Tibial nerve (tissue), 4 donors: ENCODE measurements around the gene IGFBP6. TPM values are rescaled to one million over a fixed set of nuclear protein-coding genes. Genes with fewer than 3 reads are reported as not detected.

Source experiments
- DNase-seq, 2 donors: peaks; one replicate each; pipeline ENCODE4 v3.0.0-alpha.2; 2019; ENCODE audit warnings: low spot score in 2 of 2
- H3K27ac ChIP-seq, 4 donors: fragments of 200-600 bp; sonication (generic) in 3 of 4; one replicate each; pipeline ENCODE4 v1.5.1; 2017 to 2019; ENCODE audit warnings: mild to moderate bottlenecking in 1 of 4
- H3K27me3 ChIP-seq, 2 donors: fragments of 200-600 bp; sonication (generic) in 1 of 2; one replicate each; pipeline versions ENCODE4 v1.5.1 to v1.6.0; 2017 to 2019
- H3K36me3 ChIP-seq, 3 donors: fragments of 200-600 bp; sonication (generic); one replicate each; pipeline ENCODE4 v1.5.1; 2018 to 2019
- H3K4me1 ChIP-seq, 4 donors: fragments of 200-600 bp; sonication (generic) in 3 of 4; one replicate each; pipeline ENCODE4 v1.5.1; 2017 to 2019
- H3K4me3 ChIP-seq, 4 donors: fragments of 200-600 bp; sonication (generic) in 3 of 4; one replicate each; pipeline ENCODE4 v1.5.1; 2017 to 2019; ENCODE audit warnings: mild to moderate bottlenecking in 1 of 4, moderate library complexity in 1 of 4
- H3K9me3 ChIP-seq, 4 donors: fragments of 200-600 bp; sonication (generic) in 3 of 4; one replicate each; pipeline ENCODE4 v1.5.1; 2017 to 2019
- EP300 ChIP-seq, 2 donors: sonication (generic); formaldehyde crosslinking; IDR thresholded peaks; one replicate each; pipeline ENCODE4 v1.6.1; 2017; ENCODE audit warnings: antibody characterized with exemption in 2 of 2, mild to moderate bottlenecking in 1 of 2
- POLR2A ChIP-seq, 2 donors: fragments of 450-650 bp; IDR thresholded peaks; one replicate each; pipeline ENCODE4 v1.6.1; 2017; ENCODE audit warnings: antibody characterized with exemption in 2 of 2, mild to moderate bottlenecking in 2 of 2, moderate library complexity in 2 of 2
- WGBS, 2 donors: methylation state at CpG; one replicate each; pipeline ENCODE4 v1.1.5; 2018; 5-methylcytosine and 5-hydroxymethylcytosine counted together
- total RNA-seq, 4 donors: library from RNA; depleted of rRNA; stranded (reverse); fragments of >200 nt; gene quantifications; one replicate each; pipeline ENCODE4 v1.1.0, GENCODE V29; 2016
- TF ChIP-seq, protein P1 (sequence below), 5 experiments: fragments of 200-600 bp in 3 of 5; fragments of 450-650 bp in 2 of 5; sonication (generic) in 3 of 5; IDR thresholded peaks; one replicate each; pipeline ENCODE4 v1.5.1; 2016 to 2019; ENCODE audit warnings: antibody characterized with exemption in 5 of 5, mild to moderate bottlenecking in 3 of 5, moderate library complexity in 2 of 5

Gene IGFBP6
- total RNA-seq, 4 donors from 2014 or later: 1,043 to 8,473 (median 5,787) TPM

DNA sequence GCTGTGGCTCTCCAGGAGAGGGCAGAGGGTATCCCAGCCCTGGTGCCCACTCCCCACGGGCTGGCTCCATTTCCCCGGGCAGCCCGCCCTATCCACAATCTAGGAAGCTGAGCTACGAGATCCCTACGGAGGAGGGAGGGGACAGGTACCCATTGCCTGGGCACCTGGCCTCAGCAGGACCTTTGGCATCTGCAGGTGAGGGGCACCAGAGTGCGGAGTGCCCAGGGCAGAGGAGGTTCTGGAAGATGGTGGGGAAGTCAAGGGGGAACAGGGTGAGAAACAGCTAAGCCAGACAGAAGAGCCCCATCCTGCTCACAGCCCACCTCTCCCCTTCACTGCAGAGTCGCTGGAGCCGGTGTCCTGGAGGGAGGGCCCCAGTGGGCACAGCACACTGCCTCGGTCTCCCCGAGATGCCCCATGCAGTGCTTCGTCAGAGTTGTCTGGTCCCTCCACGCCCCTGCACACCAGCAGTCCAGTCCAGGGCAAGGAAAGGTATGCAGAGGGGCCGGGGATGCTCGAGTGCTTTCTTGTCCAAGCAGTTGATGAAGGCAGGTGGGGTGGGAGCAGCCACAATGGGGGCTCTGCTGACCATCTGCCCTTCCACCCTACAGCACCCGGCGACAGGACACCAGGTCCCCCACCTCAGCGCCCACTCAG is 37.3 kb upstream of the IGFBP6 start:
- peak in 1 of 2 donors; percentile 11 for DNase-seq

GRCh38 chr12:53060721-53061276 is 36.7 kb upstream of the IGFBP6 start:
- Histone ChIP-seq H3K27me3 (no peaks in the 10 kb centered on the region), H3K9me3 (no peaks in the 10 kb centered on the region), H3K4me1 (peaks cover 0 to 100% (median 48%) of the 10 kb centered on the region in 4 donors), H3K36me3 (peaks cover 6 to 99% (median 10%) of the 10 kb centered on the region in 3 donors), H3K27ac (peak overlapping the region; percentile 32 to 100 (median 74)), H3K4me3 (no peak overlapping the region)
- TF ChIP-seq, protein P1, sequence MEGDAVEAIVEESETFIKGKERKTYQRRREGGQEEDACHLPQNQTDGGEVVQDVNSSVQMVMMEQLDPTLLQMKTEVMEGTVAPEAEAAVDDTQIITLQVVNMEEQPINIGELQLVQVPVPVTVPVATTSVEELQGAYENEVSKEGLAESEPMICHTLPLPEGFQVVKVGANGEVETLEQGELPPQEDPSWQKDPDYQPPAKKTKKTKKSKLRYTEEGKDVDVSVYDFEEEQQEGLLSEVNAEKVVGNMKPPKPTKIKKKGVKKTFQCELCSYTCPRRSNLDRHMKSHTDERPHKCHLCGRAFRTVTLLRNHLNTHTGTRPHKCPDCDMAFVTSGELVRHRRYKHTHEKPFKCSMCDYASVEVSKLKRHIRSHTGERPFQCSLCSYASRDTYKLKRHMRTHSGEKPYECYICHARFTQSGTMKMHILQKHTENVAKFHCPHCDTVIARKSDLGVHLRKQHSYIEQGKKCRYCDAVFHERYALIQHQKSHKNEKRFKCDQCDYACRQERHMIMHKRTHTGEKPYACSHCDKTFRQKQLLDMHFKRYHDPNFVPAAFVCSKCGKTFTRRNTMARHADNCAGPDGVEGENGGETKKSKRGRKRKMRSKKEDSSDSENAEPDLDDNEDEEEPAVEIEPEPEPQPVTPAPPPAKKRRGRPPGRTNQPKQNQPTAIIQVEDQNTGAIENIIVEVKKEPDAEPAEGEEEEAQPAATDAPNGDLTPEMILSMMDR (IDR thresholded peaks at IDR 0.05): no peak
- TF ChIP-seq EP300 (IDR thresholded peaks at IDR 0.05): no peak
- TF ChIP-seq POLR2A (IDR thresholded peaks at IDR 0.05): no peak
- peak in 1 of 2 donors; percentile 27 for DNase-seq
- 65 to 67% methylated on average over 13 to 17 of the region's 18 CpGs for WGBS, 2 donors

More for the DNA sequence above, 37.3 kb upstream of the IGFBP6 start:
- 78 to 86% methylated on average over 15 to 17 of the region's 17 CpGs for WGBS, 2 donors
- Histone ChIP-seq H3K4me3 (no peak overlapping the region), H3K27me3 (no peaks in the 10 kb centered on the region), H3K4me1 (peaks cover 0 to 100% (median 48%) of the 10 kb centered on the region in 4 donors), H3K36me3 (peaks cover 10 to 100% (median 11%) of the 10 kb centered on the region in 3 donors), H3K9me3 (no peaks in the 10 kb centered on the region), H3K27ac (peak overlapping the region; percentile 36 to 100 (median 74))
- TF ChIP-seq POLR2A (IDR thresholded peaks at IDR 0.05) (no peak), EP300 (IDR thresholded peaks at IDR 0.05) (no peak)
- TF ChIP-seq, protein P1 (IDR thresholded peaks at IDR 0.05): no peak

DNA sequence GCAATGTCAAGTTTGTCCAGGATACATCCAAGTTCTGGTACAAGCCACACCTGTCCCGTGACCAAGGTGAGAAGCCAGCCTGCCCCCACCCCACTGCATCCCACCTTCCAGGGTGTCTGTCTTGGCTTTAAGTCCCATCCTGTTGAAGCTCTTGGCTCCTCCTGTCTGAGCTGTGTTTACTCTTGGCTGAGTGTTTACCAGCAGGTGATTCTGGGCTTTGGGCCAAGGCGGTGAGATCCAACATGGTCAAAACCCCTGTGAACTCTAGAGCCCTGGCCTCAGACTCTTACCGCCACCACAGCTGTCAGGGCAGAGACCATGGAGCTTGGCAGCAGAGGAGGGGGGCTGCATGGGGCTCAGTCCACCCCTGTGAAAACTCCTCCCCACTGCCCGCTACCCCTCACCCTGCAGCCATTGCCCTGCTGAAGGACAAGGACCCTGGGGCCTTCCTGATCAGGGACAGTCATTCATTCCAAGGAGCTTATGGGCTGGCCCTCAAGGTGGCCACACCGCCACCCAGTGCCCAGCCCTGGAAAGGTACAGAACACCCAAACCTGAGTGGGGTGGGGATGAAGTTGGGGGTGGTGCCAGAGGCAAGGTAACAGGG is 36.0 kb upstream of the IGFBP6 start:
- Histone ChIP-seq H3K9me3 (no peaks in the 10 kb centered on the region), H3K27me3 (no peaks in the 10 kb centered on the region), H3K4me3 (no peak overlapping the region), H3K27ac (peak overlapping the region; percentile 32 to 100 (median 74)), H3K36me3 (peaks cover 6 to 97% (median 10%) of the 10 kb centered on the region in 3 donors), H3K4me1 (peaks cover 0 to 100% (median 53%) of the 10 kb centered on the region in 4 donors)
- TF ChIP-seq, protein P1 (IDR thresholded peaks at IDR 0.05): peak in 1 of 5 experiments; percentile 12
- TF ChIP-seq POLR2A (IDR thresholded peaks at IDR 0.05) (no peak), EP300 (IDR thresholded peaks at IDR 0.05) (peak in 1 of 2 donors; percentile 3)
- DNase-seq: peak in 1 of 2 donors; percentile 41
- 78 to 82% methylated on average over 5 of the region's 5 CpGs for WGBS, 2 donors

DNA sequence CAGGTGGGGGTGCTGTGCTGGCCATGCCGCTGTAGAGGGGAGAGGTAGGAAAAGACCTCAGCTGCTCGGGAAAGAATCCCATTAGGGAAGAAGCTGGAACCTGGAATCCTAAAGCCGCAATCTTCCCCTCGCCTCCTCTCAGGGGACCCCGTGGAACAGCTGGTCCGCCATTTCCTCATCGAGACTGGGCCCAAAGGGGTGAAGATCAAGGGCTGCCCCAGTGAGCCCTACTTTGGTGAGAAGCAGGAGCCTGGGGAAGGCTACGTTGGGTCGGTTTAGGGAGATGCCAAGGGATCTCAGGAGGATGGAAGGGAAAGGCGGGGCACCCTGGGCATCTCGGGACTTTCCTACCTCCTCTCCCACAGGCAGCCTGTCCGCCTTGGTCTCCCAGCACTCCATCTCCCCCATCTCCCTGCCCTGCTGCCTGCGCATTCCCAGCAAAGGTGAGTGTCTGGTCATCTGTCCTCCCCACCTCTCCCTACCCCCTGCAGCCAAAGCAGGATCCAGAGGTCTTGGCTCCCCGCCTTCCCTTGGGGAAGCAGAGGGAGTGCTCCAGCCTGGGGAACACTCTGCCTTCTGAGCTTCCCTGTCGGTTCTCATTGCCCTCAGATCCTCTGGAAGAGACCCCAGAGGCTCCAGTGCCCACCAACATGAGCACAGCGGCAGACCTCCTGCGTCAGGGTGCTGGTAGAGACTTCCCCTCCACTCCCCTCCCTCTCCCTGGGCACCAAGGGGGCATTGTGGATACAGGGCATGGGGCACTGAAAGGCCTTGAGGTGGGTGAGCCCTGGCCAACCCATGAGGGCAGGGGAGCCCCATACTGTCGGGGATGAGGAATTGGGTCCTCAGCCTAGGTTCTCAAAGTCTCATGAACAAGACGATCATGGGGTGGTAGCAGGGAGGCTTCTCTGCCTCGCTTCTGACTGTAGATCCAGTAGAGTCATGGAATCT is 35.2 kb upstream of the IGFBP6 start:
- Histone ChIP-seq H3K27ac (peak overlapping the region; percentile 32 to 100 (median 74)), H3K36me3 (peaks cover 6 to 94% (median 10%) of the 10 kb centered on the region in 3 donors), H3K9me3 (no peaks in the 10 kb centered on the region), H3K4me1 (peaks cover 0 to 100% (median 56%) of the 10 kb centered on the region in 4 donors), H3K27me3 (no peaks in the 10 kb centered on the region), H3K4me3 (no peak overlapping the region)
- TF ChIP-seq POLR2A (IDR thresholded peaks at IDR 0.05): no peak
- TF ChIP-seq, protein P1 (IDR thresholded peaks at IDR 0.05): no peak
- TF ChIP-seq EP300 (IDR thresholded peaks at IDR 0.05): no peak
- 63 to 72% methylated on average over 20 of the region's 20 CpGs for WGBS, 2 donors
- peak in 1 of 2 donors; percentile 14 for DNase-seq
